GM12892 (cell line): ENCODE measurements around the gene HK3.

Experiments
- POLR2A ChIP-seq: IDR thresholded peaks from 2 replicates; pipeline ENCODE4 v1.6.1; 2011; ENCODE audit warnings: low read depth, low read length, control low read depth
- POLR2AphosphoS5 ChIP-seq: IDR thresholded peaks from 2 replicates; pipeline ENCODE4 v1.6.1; 2011; ENCODE audit warnings: low read depth, low read length, control low read depth
- TAF1 ChIP-seq: IDR thresholded peaks from 2 replicates; pipeline ENCODE4 v1.6.1; 2011; ENCODE audit warnings: low read depth, mild to moderate bottlenecking, control low read depth, low read length, borderline replicate concordance

DNA sequence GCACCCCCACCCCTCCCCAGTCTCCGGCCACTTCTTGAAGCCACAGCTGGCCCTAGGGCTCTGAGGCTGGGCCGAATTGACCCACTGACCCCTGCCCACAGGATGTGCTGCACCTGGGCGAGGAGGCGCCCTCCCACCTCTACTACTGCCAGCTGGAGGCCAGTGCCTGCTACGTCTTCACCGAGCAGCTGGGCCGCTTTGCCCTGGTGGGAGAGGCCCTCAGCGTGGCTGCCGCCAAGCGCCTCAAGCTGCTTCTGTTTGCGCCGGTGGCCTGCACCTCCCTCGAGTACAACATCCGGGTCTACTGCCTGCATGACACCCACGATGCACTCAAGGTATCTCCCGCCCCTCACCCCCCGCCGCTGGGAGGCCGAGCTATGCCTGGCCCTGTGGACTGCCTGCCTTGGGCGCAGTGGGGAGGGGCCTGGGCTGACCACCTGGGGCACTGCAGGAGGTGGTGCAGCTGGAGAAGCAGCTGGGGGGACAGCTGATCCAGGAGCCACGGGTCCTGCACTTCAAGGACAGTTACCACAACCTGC is 21.3 kb downstream of the HK3 start:
- no peak for TF ChIP-seq POLR2A
- no peak for TF ChIP-seq POLR2AphosphoS5
- TF ChIP-seq TAF1 = no peak
